ENCODE data around the gene CBLN2.

DNA sequence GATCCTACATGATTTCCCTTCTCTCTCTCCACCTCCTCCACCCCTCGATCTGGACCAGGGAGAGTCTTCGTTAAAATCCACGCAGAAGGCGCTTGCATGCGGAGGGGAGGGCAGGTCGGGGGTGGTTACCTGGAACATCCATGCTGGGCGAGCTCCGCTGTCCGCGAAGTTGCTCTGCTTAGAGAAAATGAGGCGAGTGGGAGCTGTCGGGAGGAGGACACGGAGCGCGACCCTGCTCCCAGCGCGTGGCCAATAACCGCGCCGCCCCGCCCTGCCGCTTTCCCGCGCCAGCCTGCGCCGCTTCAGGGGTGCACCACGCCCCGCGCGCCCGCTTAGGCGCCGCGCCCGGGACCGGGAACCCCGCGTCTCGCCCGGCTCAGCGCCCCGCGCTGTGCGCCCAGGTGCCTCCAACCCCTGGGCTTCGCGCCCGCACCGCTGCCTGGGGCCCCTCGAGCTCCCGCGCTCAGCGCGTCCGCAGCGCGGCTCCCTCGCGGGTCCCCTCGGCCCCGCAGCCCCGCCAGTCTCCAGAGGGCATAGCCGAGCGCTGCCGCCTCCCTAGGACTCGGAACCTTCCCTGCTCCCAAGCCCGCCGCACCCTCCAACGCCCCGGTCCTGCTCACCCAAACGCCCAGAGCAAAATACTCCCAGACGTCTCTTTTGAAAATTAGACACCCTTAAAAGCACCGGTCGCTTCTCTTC is 636 bp downstream of the CBLN2 start:
- TF ChIP-seq, protein P1, sequence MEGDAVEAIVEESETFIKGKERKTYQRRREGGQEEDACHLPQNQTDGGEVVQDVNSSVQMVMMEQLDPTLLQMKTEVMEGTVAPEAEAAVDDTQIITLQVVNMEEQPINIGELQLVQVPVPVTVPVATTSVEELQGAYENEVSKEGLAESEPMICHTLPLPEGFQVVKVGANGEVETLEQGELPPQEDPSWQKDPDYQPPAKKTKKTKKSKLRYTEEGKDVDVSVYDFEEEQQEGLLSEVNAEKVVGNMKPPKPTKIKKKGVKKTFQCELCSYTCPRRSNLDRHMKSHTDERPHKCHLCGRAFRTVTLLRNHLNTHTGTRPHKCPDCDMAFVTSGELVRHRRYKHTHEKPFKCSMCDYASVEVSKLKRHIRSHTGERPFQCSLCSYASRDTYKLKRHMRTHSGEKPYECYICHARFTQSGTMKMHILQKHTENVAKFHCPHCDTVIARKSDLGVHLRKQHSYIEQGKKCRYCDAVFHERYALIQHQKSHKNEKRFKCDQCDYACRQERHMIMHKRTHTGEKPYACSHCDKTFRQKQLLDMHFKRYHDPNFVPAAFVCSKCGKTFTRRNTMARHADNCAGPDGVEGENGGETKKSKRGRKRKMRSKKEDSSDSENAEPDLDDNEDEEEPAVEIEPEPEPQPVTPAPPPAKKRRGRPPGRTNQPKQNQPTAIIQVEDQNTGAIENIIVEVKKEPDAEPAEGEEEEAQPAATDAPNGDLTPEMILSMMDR (IDR thresholded peaks at IDR 0.05; ENCODE audit: low read length), result no peak
- no peak for TF ChIP-seq EZH2 (IDR thresholded peaks at IDR 0.05; ENCODE audit: borderline replicate concordance, low read length)
